ENCODE measurements around the gene CYTH1.

Gene CYTH1

GRCh38 chr17:78645421-78646295 is 136.4 kb downstream of the CYTH1 start:
- Mint-ChIP-seq H3K4me3 (peak overlapping the region; percentile 77), H3K36me3 (ENCODE audit: low read depth) (peaks cover 30% of the 10 kb centered on the region), H3K4me1 (ENCODE audit: low read depth) (peaks cover 17% of the 10 kb centered on the region), H3K9me3 (peaks cover 35% of the 10 kb centered on the region), H3K27me3 (ENCODE audit: low read depth) (peaks cover 7% of the 10 kb centered on the region), H3K27ac (peak overlapping the region; percentile 97)

GRCh38 chr17:78644931-78645351 is 137.1 kb downstream of the CYTH1 start:
- H3K9me3 Mint-ChIP-seq, result peaks cover 35% of the 10 kb centered on the region
- peaks cover 17% of the 10 kb centered on the region for H3K4me1 Mint-ChIP-seq (ENCODE audit: low read depth)
- peak overlapping the region; percentile 97 for H3K27ac Mint-ChIP-seq
- H3K4me3 Mint-ChIP-seq, result no peak overlapping the region
- H3K36me3 Mint-ChIP-seq (ENCODE audit: low read depth), result peaks cover 30% of the 10 kb centered on the region
- peaks cover 3% of the 10 kb centered on the region for H3K27me3 Mint-ChIP-seq (ENCODE audit: low read depth)

- Mint-ChIP-seq H3K4me3 (no peak overlapping the region), H3K9me3 (peaks cover 28% of the 10 kb centered on the region), H3K36me3 (ENCODE audit: low read depth) (peaks cover 23% of the 10 kb centered on the region), H3K27me3 (ENCODE audit: low read depth) (peaks cover under 1% of the 10 kb centered on the region), H3K27ac (peak overlapping the region; percentile 49), H3K4me1 (ENCODE audit: low read depth) (peaks cover 17% of the 10 kb centered on the region)
Measured at GRCh38 chr17:78644224-78644623, 137.8 kb downstream of the CYTH1 start.

GRCh38 chr17:78643326-78643725 is 138.7 kb downstream of the CYTH1 start:
- Mint-ChIP-seq H3K4me3 (no peak overlapping the region), H3K4me1 (ENCODE audit: low read depth) (peaks cover 20% of the 10 kb centered on the region), H3K9me3 (peaks cover 21% of the 10 kb centered on the region), H3K27ac (no peak overlapping the region), H3K36me3 (ENCODE audit: low read depth) (peaks cover 18% of the 10 kb centered on the region), H3K27me3 (ENCODE audit: low read depth) (no peaks in the 10 kb centered on the region)

GRCh38 chr17:78642707-78643106 is 139.4 kb downstream of the CYTH1 start:
- Mint-ChIP-seq H3K4me1 (ENCODE audit: low read depth) (peaks cover 20% of the 10 kb centered on the region), H3K27me3 (ENCODE audit: low read depth) (no peaks in the 10 kb centered on the region), H3K4me3 (no peak overlapping the region), H3K9me3 (peaks cover 15% of the 10 kb centered on the region), H3K27ac (no peak overlapping the region), H3K36me3 (ENCODE audit: low read depth) (peaks cover 12% of the 10 kb centered on the region)

- no peak overlapping the region for H3K27ac Mint-ChIP-seq
Measured at GRCh38 chr17:78641666-78642065, 140.4 kb downstream of the CYTH1 start.

GRCh38 chr17:78641243-78641642 is 140.8 kb downstream of the CYTH1 start:
- H3K4me1 Mint-ChIP-seq (ENCODE audit: low read depth), result peaks cover 15% of the 10 kb centered on the region
- peaks cover 6% of the 10 kb centered on the region for H3K36me3 Mint-ChIP-seq (ENCODE audit: low read depth)
- no peak overlapping the region for H3K27ac Mint-ChIP-seq
- H3K9me3 Mint-ChIP-seq, result peaks cover 6% of the 10 kb centered on the region
- peaks cover 4% of the 10 kb centered on the region for H3K27me3 Mint-ChIP-seq (ENCODE audit: low read depth)
- no peak overlapping the region for H3K4me3 Mint-ChIP-seq

More at GRCh38 chr17:78641666-78642065, 140.4 kb downstream of the CYTH1 start:
- Mint-ChIP-seq H3K9me3 (peaks cover 6% of the 10 kb centered on the region), H3K4me3 (no peak overlapping the region), H3K4me1 (ENCODE audit: low read depth) (peaks cover 15% of the 10 kb centered on the region), H3K27me3 (ENCODE audit: low read depth) (peaks cover 4% of the 10 kb centered on the region), H3K36me3 (ENCODE audit: low read depth) (peaks cover 6% of the 10 kb centered on the region)

- Mint-ChIP-seq H3K9me3 (peaks cover under 1% of the 10 kb centered on the region), H3K36me3 (ENCODE audit: low read depth) (peaks cover under 1% of the 10 kb centered on the region), H3K4me1 (ENCODE audit: low read depth) (peaks cover 10% of the 10 kb centered on the region), H3K27me3 (ENCODE audit: low read depth) (peaks cover 4% of the 10 kb centered on the region), H3K27ac (no peak overlapping the region), H3K4me3 (no peak overlapping the region)
Measured at GRCh38 chr17:78640700-78641099, 141.4 kb downstream of the CYTH1 start.

- Mint-ChIP-seq H3K27me3 (ENCODE audit: low read depth) (peaks cover 7% of the 10 kb centered on the region), H3K36me3 (ENCODE audit: low read depth) (no peaks in the 10 kb centered on the region), H3K4me3 (no peak overlapping the region), H3K4me1 (ENCODE audit: low read depth) (peaks cover 4% of the 10 kb centered on the region), H3K9me3 (no peaks in the 10 kb centered on the region), H3K27ac (no peak overlapping the region)
Measured at GRCh38 chr17:78637643-78638420, 144.2 kb downstream of the CYTH1 start.

GRCh38 chr17:78637146-78637545 is 144.9 kb downstream of the CYTH1 start:
- no peaks in the 10 kb centered on the region for H3K36me3 Mint-ChIP-seq (ENCODE audit: low read depth)
- H3K27ac Mint-ChIP-seq, result no peak overlapping the region
- H3K9me3 Mint-ChIP-seq, result no peaks in the 10 kb centered on the region
- peaks cover 4% of the 10 kb centered on the region for H3K4me1 Mint-ChIP-seq (ENCODE audit: low read depth)
- no peak overlapping the region for H3K4me3 Mint-ChIP-seq
- peaks cover 7% of the 10 kb centered on the region for H3K27me3 Mint-ChIP-seq (ENCODE audit: low read depth)

GRCh38 chr17:78634154-78634553 is 147.9 kb downstream of the CYTH1 start:
- Mint-ChIP-seq H3K36me3 (ENCODE audit: low read depth) (no peaks in the 10 kb centered on the region), H3K27me3 (ENCODE audit: low read depth) (peaks cover 7% of the 10 kb centered on the region), H3K27ac (no peak overlapping the region), H3K9me3 (no peaks in the 10 kb centered on the region), H3K4me3 (no peak overlapping the region), H3K4me1 (ENCODE audit: low read depth) (peaks cover 5% of the 10 kb centered on the region)

- no peak overlapping the region for H3K27ac Mint-ChIP-seq
- H3K4me1 Mint-ChIP-seq (ENCODE audit: low read depth), result peaks cover 2% of the 10 kb centered on the region
- no peak overlapping the region for H3K4me3 Mint-ChIP-seq
Measured at GRCh38 chr17:78629436-78629995, 152.6 kb downstream of the CYTH1 start.

GRCh38 chr17:78628547-78629435 is 153.3 kb downstream of the CYTH1 start:
- Mint-ChIP-seq H3K9me3 (no peaks in the 10 kb centered on the region), H3K27ac (no peak overlapping the region), H3K4me1 (ENCODE audit: low read depth) (peaks cover 2% of the 10 kb centered on the region), H3K27me3 (ENCODE audit: low read depth) (no peaks in the 10 kb centered on the region), H3K4me3 (no peak overlapping the region), H3K36me3 (ENCODE audit: low read depth) (no peaks in the 10 kb centered on the region)

More at GRCh38 chr17:78629436-78629995, 152.6 kb downstream of the CYTH1 start:
- no peaks in the 10 kb centered on the region for H3K36me3 Mint-ChIP-seq (ENCODE audit: low read depth)
- no peaks in the 10 kb centered on the region for H3K9me3 Mint-ChIP-seq
- H3K27me3 Mint-ChIP-seq (ENCODE audit: low read depth), result no peaks in the 10 kb centered on the region
